H1 (cell line): Measurements from ENCODE around the gene PDYN. TPM values are rescaled to one million over a fixed set of nuclear protein-coding genes. Genes with fewer than 3 reads are reported as not detected.

Source experiments
- CHD7 ChIP-seq: fragments of 300-600 bp; sonication (generic); IDR thresholded peaks from 2 replicates; pipeline ENCODE4 v1.7.1; 2012; ENCODE audit warnings: low read length, moderate library complexity, mild to moderate bottlenecking, inconsistent platforms; ENCODE audit not compliant: insufficient replicate concordance
- PHF8 ChIP-seq: fragments of 200-600 bp; sonication (generic); conservative IDR thresholded peaks from 2 replicates; pipeline ENCODE4 v1.7.1; 2012; ENCODE audit warnings: low read depth, mild to moderate bottlenecking, inconsistent platforms, low read length, moderate library complexity
- polyA plus RNA-seq, 7 experiments: library from polyadenylated mRNA; depleted of rRNA in 3 of 7; stranded (reverse) in 5 of 7; unstranded in 2 of 7; fragments of >200 nt in 5 of 7; fragments of 200-250 nt in 2 of 7; gene quantifications; 1 replicate in 5 of 7; 2 replicates in 1 of 7; 4 replicates in 1 of 7; pipeline versions ENCODE4 v1.2.1 to v1.2.3, GENCODE V29; 2011 to 2013; ENCODE audit warnings: missing spikeins in 2 of 7, mixed read lengths in 2 of 7
- total RNA-seq: library from RNA; stranded (reverse); fragmentation: NEBNext Ultra II Directional; extraction: Animal tissue kit (Norgen Biotek cat#: 25700); gene quantifications from 2 replicates; pipeline ENCODE4 v1.2.1, GENCODE V29; 2021

PDYN gene
- total and polyA plus RNA-seq, 2 of the 8 experiments (the other 6 are each of a cell fraction or from before 2014, with no cell fraction given) = 0.54 to 0.60 TPM

GRCh38 chr20:1979106-1979778, 14.6 kb downstream of the PDYN start (continued):
- TF ChIP-seq CHD7 (no peak), PHF8 (no peak)
- TF ChIP-seq, all 59 proteins: peak for 0
